GM18951 (cell line): ENCODE measurements around the gene LARGE1.

Experiments
- POLR2A ChIP-seq: IDR thresholded peaks from 4 replicates; pipeline ENCODE4 v1.6.1; 2011; ENCODE audit warnings: mild to moderate bottlenecking; ENCODE audit not compliant: insufficient read length, insufficient read depth; ENCODE audit errors: extremely low read depth
- in situ Hi-C: fragments of 300-500 bp; cut with MboI; formaldehyde crosslinking; loops from one replicate; pipeline ENCODE4 v1.12.0; 2022; ENCODE audit warnings: low sequenced_read_pairs, mixed read lengths, inconsistent platforms; ENCODE audit not compliant: unreplicated experiment

LARGE1 gene

DNA sequence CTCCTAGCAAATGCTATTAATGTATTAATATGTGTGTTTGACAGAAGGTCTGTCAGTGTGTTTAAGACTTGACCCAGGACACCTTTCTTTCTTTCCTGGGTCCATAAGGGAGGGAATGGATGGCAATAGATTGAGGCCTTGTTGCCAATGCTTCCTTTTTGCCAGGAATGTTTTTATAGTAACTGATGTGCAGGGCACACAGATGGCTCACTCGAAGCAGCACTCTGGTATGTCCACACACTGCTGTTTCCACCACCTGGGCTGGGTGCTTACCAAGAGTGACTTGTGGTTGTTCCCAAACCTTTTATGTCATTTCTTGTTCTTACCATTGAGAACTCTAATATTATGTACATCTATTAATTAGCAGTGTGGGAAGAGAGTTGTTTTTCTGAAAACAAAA lies 465.2 kb downstream of the LARGE1 start:
- in situ Hi-C loops: no loop called here

GRCh38 chr22:33451866-33452469 lies 468.3 kb downstream of the LARGE1 start:
- in situ Hi-C loops: no loop called here
- no peak for TF ChIP-seq POLR2A

More for the DNA sequence above, 465.2 kb downstream of the LARGE1 start:
- TF ChIP-seq POLR2A: no peak

GRCh38 chr22:33450756-33451155 lies 469.5 kb downstream of the LARGE1 start:
- TF ChIP-seq POLR2A: no peak
- in situ Hi-C loops: no loop called here

GRCh38 chr22:33447733-33448132 lies 472.5 kb downstream of the LARGE1 start:
- in situ Hi-C loops: no loop called here

GRCh38 chr22:33443683-33444082 lies 476.6 kb downstream of the LARGE1 start:
- in situ Hi-C loops: no loop called here
- TF ChIP-seq POLR2A: no peak

More at GRCh38 chr22:33447733-33448132, 472.5 kb downstream of the LARGE1 start:
- no peak for TF ChIP-seq POLR2A

GRCh38 chr22:33440756-33441155 lies 479.5 kb downstream of the LARGE1 start:
- in situ Hi-C loops: no loop called here
- no peak for TF ChIP-seq POLR2A

DNA sequence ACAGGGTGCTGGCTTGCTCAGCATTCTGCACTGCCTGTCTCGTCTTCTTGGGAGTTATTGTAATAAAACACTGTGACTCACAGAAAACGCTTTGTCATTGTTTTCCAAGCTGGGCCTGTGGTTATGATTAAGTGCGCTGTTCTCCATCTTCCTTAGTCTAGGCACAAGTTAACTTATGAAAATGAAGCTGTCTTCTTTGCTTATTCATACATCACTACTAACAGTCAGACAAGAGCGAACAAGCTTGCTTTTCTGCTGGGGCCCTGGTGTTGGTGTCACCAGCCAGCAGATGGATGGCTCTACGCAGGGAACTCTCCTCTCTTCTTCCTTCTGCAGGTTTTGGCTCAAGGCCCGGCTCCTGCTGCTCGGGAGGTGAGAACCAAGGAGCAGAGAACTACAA lies 482.0 kb downstream of the LARGE1 start:
- in situ Hi-C loops: no loop called here
- no peak for TF ChIP-seq POLR2A

DNA sequence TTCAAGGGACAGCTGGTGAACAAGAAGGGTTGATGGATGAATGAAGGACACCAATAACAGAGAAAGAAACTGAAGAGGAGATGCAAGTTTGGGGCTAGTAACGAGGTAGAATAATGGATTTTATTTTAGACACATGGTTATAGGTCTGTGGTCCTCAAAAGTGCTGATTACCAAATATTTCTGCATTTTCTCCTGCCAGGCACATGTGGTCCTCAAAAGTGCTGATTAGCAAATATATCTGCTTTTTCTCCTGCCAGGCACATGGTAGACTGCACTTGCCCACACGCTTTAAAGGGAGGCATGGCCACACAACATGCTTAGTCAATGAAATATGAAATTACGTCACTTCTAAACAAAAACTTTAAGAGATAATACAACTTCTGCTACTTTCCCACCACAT lies 489.0 kb downstream of the LARGE1 start:
- in situ Hi-C loops: no loop called here
- no peak for TF ChIP-seq POLR2A

GRCh38 chr22:33429281-33429680 lies 491.0 kb downstream of the LARGE1 start:
- TF ChIP-seq POLR2A: no peak
- in situ Hi-C loops: no loop called here

- in situ Hi-C loops: no loop called here
Measured at GRCh38 chr22:33427461-33427860, 492.8 kb downstream of the LARGE1 start.

GRCh38 chr22:33426451-33426850 lies 493.8 kb downstream of the LARGE1 start:
- TF ChIP-seq POLR2A: no peak
- in situ Hi-C loops: no loop called here

More at GRCh38 chr22:33427461-33427860, 492.8 kb downstream of the LARGE1 start:
- TF ChIP-seq POLR2A: no peak

DNA sequence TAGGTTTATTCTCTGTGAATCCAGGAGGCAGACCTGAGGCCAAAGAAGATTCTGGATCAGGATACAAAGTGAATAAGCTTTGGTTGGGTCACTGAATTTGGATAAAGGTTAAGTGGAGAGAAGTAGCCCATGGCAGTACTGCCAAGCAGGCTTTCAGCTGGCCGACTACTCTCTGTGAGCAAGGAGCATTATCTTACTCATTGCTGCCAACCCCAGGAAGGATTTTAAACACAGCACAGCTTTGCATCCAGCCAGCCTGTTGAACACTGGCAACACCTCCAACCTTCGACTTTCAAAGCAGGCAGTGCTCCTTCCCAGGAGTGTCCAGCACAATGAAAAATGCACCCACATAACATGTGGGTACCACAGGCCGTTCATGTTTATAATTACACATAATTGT lies 498.4 kb downstream of the LARGE1 start:
- no peak for TF ChIP-seq POLR2A
- in situ Hi-C loops: no loop called here

DNA sequence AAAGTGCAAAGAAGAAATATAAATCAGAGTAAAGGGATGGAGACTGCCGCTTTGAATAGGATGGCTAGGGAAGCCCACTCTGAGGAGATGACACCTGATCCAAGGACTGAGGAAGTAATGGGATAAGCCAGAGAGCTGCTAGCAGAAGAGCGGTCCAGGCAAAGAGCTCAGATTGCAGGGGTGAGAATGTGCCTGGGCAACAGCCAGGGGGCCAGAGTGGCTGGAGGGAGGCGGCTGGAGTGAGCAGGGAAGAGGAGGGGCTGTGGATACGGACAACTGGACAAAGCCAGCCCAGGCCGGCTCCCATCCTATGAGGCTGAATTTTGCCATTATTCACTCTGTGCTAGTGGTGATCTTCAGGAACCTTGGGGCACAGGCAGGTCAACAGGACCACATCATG lies 501.8 kb downstream of the LARGE1 start:
- TF ChIP-seq POLR2A: no peak
- in situ Hi-C loops: no loop called here

- in situ Hi-C loops: no loop called here
Measured at GRCh38 chr22:33415401-33415800, 504.9 kb downstream of the LARGE1 start.

GRCh38 chr22:33409079-33409478 lies 511.2 kb downstream of the LARGE1 start:
- in situ Hi-C loops: no loop called here
- no peak for TF ChIP-seq POLR2A

More at GRCh38 chr22:33415401-33415800, 504.9 kb downstream of the LARGE1 start:
- TF ChIP-seq POLR2A: no peak
